Mesothelial cell of epicardium (in vitro differentiated cells): Measurements from ENCODE around the gene AIP. TPM values are rescaled to one million over a fixed set of nuclear protein-coding genes. Genes with fewer than 3 reads are reported as not detected.

Experiments used
- DNase-seq, 2 experiments: peaks; one replicate each; pipeline ENCODE4 v3.0.0; 2021; ENCODE audit warnings: low spot score in 2 of 2; ENCODE audit not compliant: unreplicated experiment in 2 of 2
- H3K27ac Mint-ChIP-seq: 2 replicates; pipeline ENCODE4 v1.8.0; 2021; ENCODE audit warnings: mixed read lengths
- H3K27me3 Mint-ChIP-seq: 2 replicates; pipeline ENCODE4 v1.8.0; 2021; ENCODE audit warnings: low read depth, mixed read lengths
- H3K36me3 Mint-ChIP-seq: 2 replicates; pipeline ENCODE4 v1.8.0; 2021; ENCODE audit warnings: mixed read lengths
- H3K4me1 Mint-ChIP-seq: 2 replicates; pipeline ENCODE4 v1.8.0; 2021; ENCODE audit warnings: mixed read lengths
- H3K4me3 Mint-ChIP-seq: 2 replicates; pipeline ENCODE4 v1.8.0; 2021; ENCODE audit warnings: mild to moderate bottlenecking, moderate library complexity, mixed read lengths
- H3K9me3 Mint-ChIP-seq: 2 replicates; pipeline ENCODE4 v1.8.0; 2021; ENCODE audit warnings: mixed read lengths
- CTCF ChIP-seq: fragments of 200-600 bp; sonication (generic); IDR thresholded peaks from one replicate; pipeline ENCODE4 v1.5.0; 2021; ENCODE audit warnings: antibody characterized with exemption; ENCODE audit not compliant: unreplicated experiment
- total RNA-seq: library from RNA; stranded (reverse); gene quantifications from 3 replicates; pipeline ENCODE4 v1.2.1, GENCODE V29; 2021

The AIP gene
- total RNA-seq, 1 donor from 2014 or later: 44.6 TPM

DNA sequence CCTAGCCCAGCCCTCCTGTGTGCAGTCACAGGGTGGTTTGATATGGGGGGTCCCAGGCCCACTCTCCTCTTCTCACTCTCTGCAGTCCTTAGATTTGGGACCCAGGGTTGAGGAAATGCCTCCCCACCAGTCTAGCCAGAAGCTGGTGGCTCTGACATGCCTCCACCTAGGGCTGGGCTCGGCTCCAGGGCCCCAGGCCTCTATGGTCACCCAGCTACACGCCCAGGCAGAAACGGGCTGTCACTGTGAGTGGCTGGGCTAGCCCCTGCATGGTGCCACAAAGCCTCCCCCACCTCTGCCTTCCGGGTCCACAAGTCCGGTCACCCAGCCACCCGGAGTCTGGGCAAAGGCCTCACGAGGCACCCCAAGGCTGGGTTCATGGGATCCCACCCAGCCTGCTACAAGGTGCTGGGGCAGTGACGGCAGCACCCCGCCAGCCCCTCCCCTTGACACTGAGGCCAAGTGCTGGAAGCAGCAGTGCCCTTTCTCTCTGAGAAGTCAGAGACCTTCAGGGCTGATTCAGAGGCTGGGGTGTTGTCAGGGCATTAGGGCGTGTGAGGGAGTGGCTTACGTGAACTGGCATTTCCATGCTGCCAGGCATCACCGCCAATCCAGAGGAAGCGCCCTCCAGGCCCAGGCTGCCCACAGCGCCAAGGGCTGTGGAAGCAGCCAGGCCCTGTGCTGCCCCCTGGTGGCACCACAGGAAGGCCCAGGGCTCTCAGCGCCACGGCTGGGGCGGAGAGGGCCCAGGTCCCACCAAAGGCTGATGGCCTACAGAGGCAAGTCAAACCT is 23.0 kb downstream of the AIP start:
- Mint-ChIP-seq H3K27me3 (peaks cover 10% of the 10 kb centered on the region), H3K4me3 (peak overlapping the region; percentile 79), H3K27ac (peak overlapping the region; percentile 89), H3K4me1 (peaks cover 31% of the 10 kb centered on the region), H3K9me3 (no peaks in the 10 kb centered on the region), H3K36me3 (peaks cover 4% of the 10 kb centered on the region)
- peak; percentile 68 to 87 for DNase-seq
- peak; percentile 88 for TF ChIP-seq CTCF

- Mint-ChIP-seq H3K27ac (peak overlapping the region; percentile 79), H3K9me3 (no peaks in the 10 kb centered on the region), H3K27me3 (peaks cover 16% of the 10 kb centered on the region), H3K36me3 (no peaks in the 10 kb centered on the region), H3K4me1 (peaks cover 31% of the 10 kb centered on the region), H3K4me3 (peak overlapping the region; percentile 79)
- no peak for DNase-seq
- TF ChIP-seq CTCF: peak; percentile 34
Observed at GRCh38 chr11:67506426-67507051, 23.7 kb downstream of the AIP start.

GRCh38 chr11:67507242-67507863 is 24.5 kb downstream of the AIP start:
- no peaks in the 10 kb centered on the region for H3K9me3 Mint-ChIP-seq
- peaks cover 31% of the 10 kb centered on the region for H3K4me1 Mint-ChIP-seq
- no peak for DNase-seq
- H3K27me3 Mint-ChIP-seq: peaks cover 19% of the 10 kb centered on the region
- no peaks in the 10 kb centered on the region for H3K36me3 Mint-ChIP-seq
- peak overlapping the region; percentile 79 for H3K4me3 Mint-ChIP-seq
- no peak for TF ChIP-seq CTCF
- peak overlapping the region; percentile 72 for H3K27ac Mint-ChIP-seq

DNA sequence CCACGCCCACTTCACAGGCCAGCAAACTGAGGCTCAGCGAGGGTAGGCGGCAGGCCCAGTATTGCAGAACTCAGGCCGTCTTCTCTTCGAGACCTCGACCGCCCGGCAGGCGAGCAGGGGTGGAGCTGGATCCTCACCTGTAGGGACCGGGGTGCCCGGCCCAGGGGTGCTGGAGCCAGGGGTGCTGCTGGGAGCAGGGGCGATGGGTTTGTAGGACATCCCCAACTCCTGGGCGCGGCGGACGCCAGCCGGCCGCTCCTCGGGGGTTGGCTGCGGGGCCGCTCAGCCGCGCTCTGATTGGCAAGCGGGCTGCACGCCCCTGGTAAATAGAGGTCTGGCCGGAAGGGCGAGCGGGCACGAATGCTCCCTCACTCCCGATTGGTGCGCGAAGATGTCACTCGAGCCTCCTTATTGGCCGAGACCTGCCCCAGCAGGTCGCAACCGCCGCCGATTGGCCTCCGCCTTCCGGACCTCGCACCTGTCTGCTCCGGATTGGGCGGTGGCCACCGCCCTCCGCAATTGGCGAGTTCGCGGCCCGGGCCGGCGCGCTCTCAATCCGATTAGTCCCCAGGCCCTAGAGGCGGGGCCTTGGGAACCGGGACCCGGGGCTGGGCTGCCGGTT is 25.1 kb downstream of the AIP start, which contains the start of gene CDK2AP2:
CDK2AP2 (minus strand) TSS at position 299 of the 622 bp plus-strand sequence; CDS start at position 219, 80 bp downstream.
- no peaks in the 10 kb centered on the region for H3K36me3 Mint-ChIP-seq
- no peaks in the 10 kb centered on the region for H3K9me3 Mint-ChIP-seq
- peak within 1 kb of the TSS; percentile 79 for H3K4me3 Mint-ChIP-seq
- H3K27ac Mint-ChIP-seq: peak within 1 kb of the TSS; percentile 96
- peaks cover 28% of the 10 kb centered on the region for H3K4me1 Mint-ChIP-seq
- peaks cover 22% of the 10 kb centered on the region for H3K27me3 Mint-ChIP-seq
- DNase-seq: peak; percentile 95 to 97
- TF ChIP-seq CTCF: no peak

GRCh38 chr11:67508486-67509121 is 25.8 kb downstream of the AIP start:
- H3K9me3 Mint-ChIP-seq: no peaks in the 10 kb centered on the region
- H3K4me3 Mint-ChIP-seq: peak overlapping the region; percentile 79
- H3K27me3 Mint-ChIP-seq: peaks cover 24% of the 10 kb centered on the region
- TF ChIP-seq CTCF: no peak
- H3K27ac Mint-ChIP-seq: peak overlapping the region; percentile 96
- DNase-seq: peak; percentile 94 to 98
- no peaks in the 10 kb centered on the region for H3K36me3 Mint-ChIP-seq
- peaks cover 24% of the 10 kb centered on the region for H3K4me1 Mint-ChIP-seq
